Endodermal cell (in vitro differentiated cells): ENCODE data around the gene SLC30A2. TPM values are rescaled to one million over a fixed set of nuclear protein-coding genes. Genes with fewer than 3 reads are reported as not detected.

Experiments
- DNase-seq: peaks from one replicate; pipeline ENCODE4 v3.0.0-alpha.2; 2017
- H3K27ac ChIP-seq: 2 replicates; pipeline ENCODE4 v1.5.1; 2013; ENCODE audit warnings: mild to moderate bottlenecking, low read depth, low read length, moderate library complexity
- H3K27me3 ChIP-seq: 2 replicates; pipeline ENCODE4 v1.6.1; 2013; ENCODE audit warnings: mild to moderate bottlenecking, low read length, moderate library complexity; ENCODE audit not compliant: insufficient read depth, control insufficient read depth, poor library complexity, severe bottlenecking
- H3K36me3 ChIP-seq: 2 replicates; pipeline ENCODE4 v1.7.0; 2013; ENCODE audit warnings: mild to moderate bottlenecking, low read length, moderate library complexity; ENCODE audit not compliant: control insufficient read depth, insufficient read depth
- H3K4me1 ChIP-seq: one replicate; pipeline ENCODE4 v1.7.0; 2013; ENCODE audit warnings: low read length; ENCODE audit not compliant: control insufficient read depth, insufficient read depth
- H3K4me3 ChIP-seq: 2 replicates; pipeline ENCODE4 v1.5.1; 2013; ENCODE audit warnings: mild to moderate bottlenecking, low read length, moderate library complexity
- H3K9ac ChIP-seq: 2 replicates; pipeline ENCODE4 v1.6.1; 2013; ENCODE audit warnings: mild to moderate bottlenecking, low read length, moderate library complexity; ENCODE audit not compliant: poor library complexity, severe bottlenecking; ENCODE audit errors: extremely low read depth
- H3K9me3 ChIP-seq: 2 replicates; pipeline ENCODE4 v1.6.1; 2013; ENCODE audit warnings: mild to moderate bottlenecking, low read length, moderate library complexity; ENCODE audit not compliant: control insufficient read depth
- H3K27ac Mint-ChIP-seq: 2 replicates; pipeline ENCODE4 v1.8.0; 2020; ENCODE audit warnings: mixed read lengths
- H3K27me3 Mint-ChIP-seq: 2 replicates; pipeline ENCODE4 v1.8.0; 2021; ENCODE audit warnings: mild to moderate bottlenecking, mixed read lengths; ENCODE audit not compliant: insufficient read depth
- H3K36me3 Mint-ChIP-seq: 2 replicates; pipeline ENCODE4 v1.8.0; 2020; ENCODE audit warnings: low read depth, mixed read lengths
- H3K4me1 Mint-ChIP-seq: 2 replicates; pipeline ENCODE4 v1.8.0; 2020; ENCODE audit warnings: mixed read lengths
- H3K4me3 Mint-ChIP-seq: 2 replicates; pipeline ENCODE4 v1.8.0; 2020; ENCODE audit warnings: mild to moderate bottlenecking, moderate library complexity, mixed read lengths
- H3K9me3 Mint-ChIP-seq: 2 replicates; pipeline ENCODE4 v1.8.0; 2020; ENCODE audit warnings: mild to moderate bottlenecking, mixed read lengths
- WGBS, 2 experiments: methylation state at CpG; one replicate each; pipeline versions ENCODE4 v1.1.5 to v1.1.7; 2013; ENCODE audit warnings: missing lambda C conversion rate in 2 of 2, mixed read lengths in 1 of 2; ENCODE audit not compliant: insufficient coverage in 1 of 2, insufficient read length in 1 of 2; 5-methylcytosine and 5-hydroxymethylcytosine counted together
- total RNA-seq, 2 donors: library from RNA; stranded (reverse); fragmentation: NEBNext Ultra II Directional in 1 of 2; extraction: Animal tissue kit (Norgen Biotek cat#: 25700) in 1 of 2; gene quantifications; 2 replicates in 1 of 2; 3 replicates in 1 of 2; pipeline ENCODE4 v1.2.1, GENCODE V29; 2021
- TF ChIP-seq, protein P1 (sequence below): fragments of 200-600 bp; sonication (generic); conservative IDR thresholded peaks from 2 replicates; pipeline ENCODE4 v1.5.0; 2021; ENCODE audit warnings: antibody characterized with exemption, mild to moderate bottlenecking

SLC30A2 gene
- total RNA-seq, 2 donors from 2014 or later, result not detected

DNA sequence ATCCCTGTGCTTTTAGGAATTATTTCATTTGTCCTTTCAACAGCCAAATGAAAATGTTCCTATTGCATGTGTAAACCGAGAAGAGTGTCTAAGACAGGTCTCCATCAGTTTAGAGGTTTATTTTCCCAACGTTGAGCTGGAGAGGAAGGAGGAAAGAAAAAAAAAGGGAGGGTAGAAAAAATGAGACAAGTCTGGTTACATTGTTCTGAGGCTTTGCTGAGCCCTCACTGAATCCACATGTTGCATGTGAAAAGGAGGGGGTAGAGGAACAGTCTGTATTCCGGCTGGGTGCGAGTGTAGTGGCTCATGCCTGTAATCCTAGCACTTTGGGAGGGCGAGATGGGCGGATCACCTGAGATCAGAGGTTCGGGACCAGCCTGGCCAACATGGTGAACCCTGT, 46.5 kb upstream of the SLC30A2 start:
- no peaks in the 10 kb centered on the region for H3K27me3 Mint-ChIP-seq
- no peak for DNase-seq
- Histone ChIP-seq H3K36me3 (no peaks in the 10 kb centered on the region), H3K9me3 (no peaks in the 10 kb centered on the region), H3K9ac (peak overlapping the region; percentile 47), H3K4me3 (no peak overlapping the region), H3K27ac (no peak overlapping the region), H3K27me3 (no peaks in the 10 kb centered on the region), H3K4me1 (peaks cover 16% of the 10 kb centered on the region)
- H3K4me1 Mint-ChIP-seq, result peaks cover 33% of the 10 kb centered on the region
- H3K4me3 Mint-ChIP-seq, result peak overlapping the region; percentile 11
- peaks cover 3% of the 10 kb centered on the region for H3K36me3 Mint-ChIP-seq
- H3K9me3 Mint-ChIP-seq, result peaks cover 9% of the 10 kb centered on the region
- WGBS, 2 experiments, result 73 to 79% methylated on average over 7 of the region's 7 CpGs
- peak overlapping the region; percentile 81 for H3K27ac Mint-ChIP-seq
- TF ChIP-seq, protein P1, sequence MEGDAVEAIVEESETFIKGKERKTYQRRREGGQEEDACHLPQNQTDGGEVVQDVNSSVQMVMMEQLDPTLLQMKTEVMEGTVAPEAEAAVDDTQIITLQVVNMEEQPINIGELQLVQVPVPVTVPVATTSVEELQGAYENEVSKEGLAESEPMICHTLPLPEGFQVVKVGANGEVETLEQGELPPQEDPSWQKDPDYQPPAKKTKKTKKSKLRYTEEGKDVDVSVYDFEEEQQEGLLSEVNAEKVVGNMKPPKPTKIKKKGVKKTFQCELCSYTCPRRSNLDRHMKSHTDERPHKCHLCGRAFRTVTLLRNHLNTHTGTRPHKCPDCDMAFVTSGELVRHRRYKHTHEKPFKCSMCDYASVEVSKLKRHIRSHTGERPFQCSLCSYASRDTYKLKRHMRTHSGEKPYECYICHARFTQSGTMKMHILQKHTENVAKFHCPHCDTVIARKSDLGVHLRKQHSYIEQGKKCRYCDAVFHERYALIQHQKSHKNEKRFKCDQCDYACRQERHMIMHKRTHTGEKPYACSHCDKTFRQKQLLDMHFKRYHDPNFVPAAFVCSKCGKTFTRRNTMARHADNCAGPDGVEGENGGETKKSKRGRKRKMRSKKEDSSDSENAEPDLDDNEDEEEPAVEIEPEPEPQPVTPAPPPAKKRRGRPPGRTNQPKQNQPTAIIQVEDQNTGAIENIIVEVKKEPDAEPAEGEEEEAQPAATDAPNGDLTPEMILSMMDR, result no peak

DNA sequence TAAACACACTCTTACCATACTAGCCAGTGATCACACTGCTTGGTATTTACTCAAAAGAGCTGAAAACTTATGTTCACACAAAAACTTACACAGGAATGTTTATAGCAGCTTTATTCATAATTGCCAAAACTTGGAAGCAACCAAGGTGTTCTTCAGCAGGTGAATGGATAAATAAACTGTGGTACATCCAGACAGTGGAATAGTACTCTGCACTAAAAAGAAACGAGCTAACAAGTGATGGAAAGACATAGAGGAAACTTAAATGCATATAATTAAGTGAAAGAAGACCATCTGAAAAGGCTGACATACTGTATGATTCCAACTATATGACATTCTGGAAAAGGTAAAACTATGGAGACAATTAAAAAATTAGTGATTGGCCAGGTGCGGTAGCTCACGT, 45.0 kb upstream of the SLC30A2 start:
- peaks cover 14% of the 10 kb centered on the region for H3K4me1 ChIP-seq
- Mint-ChIP-seq H3K4me3 (no peak overlapping the region), H3K9me3 (peaks cover 9% of the 10 kb centered on the region), H3K27ac (no peak overlapping the region), H3K36me3 (peaks cover 3% of the 10 kb centered on the region), H3K27me3 (no peaks in the 10 kb centered on the region), H3K4me1 (peaks cover 26% of the 10 kb centered on the region)
- H3K36me3 ChIP-seq, result no peaks in the 10 kb centered on the region
- TF ChIP-seq, protein P1, result no peak
- DNase-seq, result no peak
- no peaks in the 10 kb centered on the region for H3K27me3 ChIP-seq
- no peak overlapping the region for H3K27ac ChIP-seq
- no peak overlapping the region for H3K9ac ChIP-seq
- no peaks in the 10 kb centered on the region for H3K9me3 ChIP-seq
- WGBS, 2 experiments, result 96 to 100% methylated on average over 2 to 3 of the region's 3 CpGs
- H3K4me3 ChIP-seq, result no peak overlapping the region

DNA sequence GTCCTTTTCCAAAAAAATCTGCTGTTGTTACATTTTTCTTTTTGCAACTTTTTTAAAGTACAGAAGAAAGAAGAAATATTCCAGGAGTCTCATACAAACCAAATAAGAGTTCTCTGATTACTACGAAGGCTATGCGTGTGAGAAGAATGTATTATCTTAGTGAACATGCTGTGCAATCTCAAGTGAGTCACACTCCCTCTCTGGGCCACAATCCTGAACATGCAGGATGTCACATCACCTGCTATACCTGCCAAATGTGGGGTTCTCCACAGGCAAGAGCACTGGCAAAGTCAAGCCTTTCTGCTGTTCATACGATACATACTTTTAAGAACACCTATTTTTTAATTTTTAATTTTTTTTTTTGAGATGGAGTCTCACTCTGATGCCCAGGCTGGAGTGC, 43.2 kb upstream of the SLC30A2 start:
- H3K27me3 ChIP-seq, result no peaks in the 10 kb centered on the region
- H3K9ac ChIP-seq, result no peak overlapping the region
- TF ChIP-seq, protein P1, result no peak
- Mint-ChIP-seq H3K27me3 (peaks cover 3% of the 10 kb centered on the region), H3K27ac (no peak overlapping the region), H3K9me3 (peaks cover 9% of the 10 kb centered on the region), H3K4me1 (peaks cover 20% of the 10 kb centered on the region), H3K36me3 (peaks cover 3% of the 10 kb centered on the region), H3K4me3 (no peak overlapping the region)
- H3K4me1 ChIP-seq, result peaks cover 6% of the 10 kb centered on the region
- H3K9me3 ChIP-seq, result no peaks in the 10 kb centered on the region
- no peak overlapping the region for H3K4me3 ChIP-seq
- no peaks in the 10 kb centered on the region for H3K36me3 ChIP-seq
- H3K27ac ChIP-seq, result no peak overlapping the region
- 87% methylated on average over 3 of the region's 3 CpGs; no CpG with 5 or more reads in 1 of the 2 experiments for WGBS, 2 experiments
- DNase-seq, result no peak
